ENCODE results near the gene RBFOX2. TPM values are rescaled to one million over a fixed set of nuclear protein-coding genes. Genes with fewer than 3 reads are reported as not detected.

Gene RBFOX2
- total and polyA plus RNA-seq, 2 donors (not counting 1 experiment from before 2014, with no cell fraction given) = not detected

- ATAC-seq (ENCODE audit: low read depth) (no peak), DNase-seq (no peak)
- Histone ChIP-seq H3K4me2 (replicated peaks; ENCODE audit: low read depth, low read length, poor library complexity, severe bottlenecking) (no peak overlapping the region), H3K36me3 (replicated peaks in 1 of 2; ENCODE audit: control extremely low read depth in 1 of 2, control insufficient read depth in 1 of 2, extremely low read depth in 1 of 2, insufficient read depth in 2 of 2, low read length in 1 of 2) (no peaks in the 10 kb centered on the region), H3K27me3 (replicated peaks in 1 of 4; ENCODE audit: control extremely low read depth in 1 of 4, control insufficient read depth in 3 of 4, insufficient read depth in 4 of 4, low read length in 3 of 4) (peaks cover 0 to 6% (median 2%) of the 10 kb centered on the region in 4 experiments), H3K4me3 (ENCODE audit: control extremely low read depth in 1 of 5, extremely low read depth in 1 of 5, insufficient read depth in 1 of 5, low read depth in 2 of 5, low read length in 4 of 5) (no peak overlapping the region), H3K4me1 (ENCODE audit: control insufficient read depth in 2 of 2, insufficient read depth in 2 of 2, low read length in 2 of 2) (no peaks in the 10 kb centered on the region), H3K27ac (ENCODE audit: low read length in 2 of 2) (no peak overlapping the region), H3K79me2 (ENCODE audit: control insufficient read depth, insufficient read depth, low read length) (no peaks in the 10 kb centered on the region), H4K20me1 (ENCODE audit: control insufficient read depth, insufficient read depth, low read length, poor library complexity, severe bottlenecking) (no peaks in the 10 kb centered on the region), H3K9me3 (ENCODE audit: control extremely low read depth in 1 of 3, control insufficient read depth in 2 of 3, insufficient read depth in 1 of 3, low read length in 2 of 3) (no peaks in the 10 kb centered on the region), H2AFZ (ENCODE audit: insufficient read depth, low read depth, low read length, poor library complexity, severe bottlenecking) (no peak overlapping the region), H3K9ac (ENCODE audit: low read length) (no peak overlapping the region)
- Mint-ChIP-seq H3K9me3 (ENCODE audit: insufficient read depth) (no peaks in the 10 kb centered on the region), H3K4me1 (no peaks in the 10 kb centered on the region), H3K4me3 (no peak overlapping the region), H3K27me3 (peaks cover 49% of the 10 kb centered on the region), H3K27ac (no peak overlapping the region)
- ChIA-PET POLR2A (no interaction called here), CTCF (no interaction called here)
- no peak for TF ChIP-seq EZH2 (IDR thresholded peaks at IDR 0.05; ENCODE audit: borderline replicate concordance, insufficient read depth, low read depth, low read length, poor library complexity, severe bottlenecking)
- TF ChIP-seq CTCF (IDR thresholded peaks at IDR 0.05) = no peak
- intact Hi-C loops (cut with micrococcal nuclease) = no loop called here
- WGBS (ENCODE audit: insufficient coverage) = 75% methylated on average over 1 of the region's 4 CpGs
Observed at GRCh38 chr22:35984183-35985175, 44.1 kb downstream of the RBFOX2 start.

DNA sequence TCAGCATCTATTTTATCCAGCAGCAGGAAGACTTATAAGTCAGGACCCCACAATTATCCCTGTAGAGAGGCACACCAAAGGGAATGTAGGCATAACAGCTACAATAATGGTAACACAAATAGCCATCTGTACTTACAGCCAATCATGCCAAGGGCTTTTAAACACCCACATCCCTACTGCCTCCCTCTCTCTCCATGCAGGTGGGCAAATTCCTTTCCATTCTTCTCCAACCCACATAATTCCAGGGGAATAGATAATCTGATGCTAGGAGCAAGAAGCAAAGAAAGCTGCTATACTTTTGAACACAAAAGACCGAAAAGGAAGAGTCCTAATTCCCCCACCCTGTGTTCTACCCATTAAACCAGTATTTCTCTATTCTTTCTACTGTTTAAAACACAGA lies 46.7 kb downstream of the RBFOX2 start:
- CTCF ChIA-PET = no interaction called here
- H4K20me1 ChIP-seq (ENCODE audit: control insufficient read depth, insufficient read depth, low read length, poor library complexity, severe bottlenecking) = no peaks in the 10 kb centered on the region
- no peak for DNase-seq
- no peak overlapping the region for H3K4me2 ChIP-seq (replicated peaks; ENCODE audit: low read depth, low read length, poor library complexity, severe bottlenecking)
- POLR2A ChIA-PET = no interaction called here
- no peaks in the 10 kb centered on the region for H3K9me3 ChIP-seq (ENCODE audit: control extremely low read depth in 1 of 3, control insufficient read depth in 2 of 3, insufficient read depth in 1 of 3, low read length in 2 of 3)
- no peak overlapping the region for H3K4me3 Mint-ChIP-seq
- 100% methylated on average over 1 of the region's 1 CpG for WGBS (ENCODE audit: insufficient coverage)
- peaks cover 0 to 6% (median 0%) of the 10 kb centered on the region in 4 experiments for H3K27me3 ChIP-seq (replicated peaks in 1 of 4; ENCODE audit: control extremely low read depth in 1 of 4, control insufficient read depth in 3 of 4, insufficient read depth in 4 of 4, low read length in 3 of 4)
- H3K27ac ChIP-seq (ENCODE audit: low read length in 2 of 2) = no peak overlapping the region
- no peak overlapping the region for H3K9ac ChIP-seq (ENCODE audit: low read length)
- H3K27me3 Mint-ChIP-seq = peaks cover 63% of the 10 kb centered on the region
- H3K9me3 Mint-ChIP-seq (ENCODE audit: insufficient read depth) = no peaks in the 10 kb centered on the region
- no peaks in the 10 kb centered on the region for H3K36me3 ChIP-seq (replicated peaks in 1 of 2; ENCODE audit: control extremely low read depth in 1 of 2, control insufficient read depth in 1 of 2, extremely low read depth in 1 of 2, insufficient read depth in 2 of 2, low read length in 1 of 2)
- H3K79me2 ChIP-seq (ENCODE audit: control insufficient read depth, insufficient read depth, low read length) = no peaks in the 10 kb centered on the region
- H3K4me1 Mint-ChIP-seq = no peaks in the 10 kb centered on the region
- no peaks in the 10 kb centered on the region for H3K4me1 ChIP-seq (ENCODE audit: control insufficient read depth in 2 of 2, insufficient read depth in 2 of 2, low read length in 2 of 2)
- TF ChIP-seq EZH2 (IDR thresholded peaks at IDR 0.05; ENCODE audit: borderline replicate concordance, insufficient read depth, low read depth, low read length, poor library complexity, severe bottlenecking) (no peak), CTCF (IDR thresholded peaks at IDR 0.05) (no peak)
- no peak overlapping the region for H3K4me3 ChIP-seq (ENCODE audit: control extremely low read depth in 1 of 5, extremely low read depth in 1 of 5, insufficient read depth in 1 of 5, low read depth in 2 of 5, low read length in 4 of 5)
- intact Hi-C loops (cut with micrococcal nuclease) = no loop called here
- no peak overlapping the region for H3K27ac Mint-ChIP-seq
- no peak overlapping the region for H2AFZ ChIP-seq (ENCODE audit: insufficient read depth, low read depth, low read length, poor library complexity, severe bottlenecking)
- ATAC-seq (ENCODE audit: low read depth) = no peak

Data from B cell (primary cell).